GM21528 (cell line): ENCODE data around the gene IFITM1.
"Not testable (repeated sequence)": the region's sequence is repeated elsewhere in the genome, so short reads cannot be mapped to it uniquely, and the experiment has no call there.

Experiments used
- ATAC-seq: cut with Tn5 transposase; IDR thresholded peaks from one replicate; pipeline ENCODE4 v1.9.1; 2021; ENCODE audit warnings: mild to moderate bottlenecking, moderate library complexity; ENCODE audit not compliant: unreplicated experiment, low FRiP score

IFITM1 gene

DNA sequence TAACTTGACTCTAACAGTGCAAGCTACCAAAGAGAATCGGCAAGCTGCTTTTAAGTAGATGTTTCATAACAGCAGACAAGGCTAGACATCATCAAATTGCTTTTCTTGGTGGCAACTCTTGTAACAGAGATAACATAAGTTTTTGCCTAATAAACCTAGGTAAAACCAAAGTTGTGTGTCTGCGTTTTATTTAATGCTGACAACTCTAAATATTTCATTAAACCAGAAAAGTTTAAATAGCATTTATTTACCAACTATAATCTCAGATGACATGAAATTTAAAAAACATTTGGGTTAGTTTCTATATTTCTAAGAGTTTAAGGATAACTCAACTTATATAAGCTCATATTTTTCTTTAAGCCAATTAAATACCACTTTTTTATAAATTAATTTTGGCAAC is 26.1 kb downstream of the IFITM1 start:
- ATAC-seq, result no peak

DNA sequence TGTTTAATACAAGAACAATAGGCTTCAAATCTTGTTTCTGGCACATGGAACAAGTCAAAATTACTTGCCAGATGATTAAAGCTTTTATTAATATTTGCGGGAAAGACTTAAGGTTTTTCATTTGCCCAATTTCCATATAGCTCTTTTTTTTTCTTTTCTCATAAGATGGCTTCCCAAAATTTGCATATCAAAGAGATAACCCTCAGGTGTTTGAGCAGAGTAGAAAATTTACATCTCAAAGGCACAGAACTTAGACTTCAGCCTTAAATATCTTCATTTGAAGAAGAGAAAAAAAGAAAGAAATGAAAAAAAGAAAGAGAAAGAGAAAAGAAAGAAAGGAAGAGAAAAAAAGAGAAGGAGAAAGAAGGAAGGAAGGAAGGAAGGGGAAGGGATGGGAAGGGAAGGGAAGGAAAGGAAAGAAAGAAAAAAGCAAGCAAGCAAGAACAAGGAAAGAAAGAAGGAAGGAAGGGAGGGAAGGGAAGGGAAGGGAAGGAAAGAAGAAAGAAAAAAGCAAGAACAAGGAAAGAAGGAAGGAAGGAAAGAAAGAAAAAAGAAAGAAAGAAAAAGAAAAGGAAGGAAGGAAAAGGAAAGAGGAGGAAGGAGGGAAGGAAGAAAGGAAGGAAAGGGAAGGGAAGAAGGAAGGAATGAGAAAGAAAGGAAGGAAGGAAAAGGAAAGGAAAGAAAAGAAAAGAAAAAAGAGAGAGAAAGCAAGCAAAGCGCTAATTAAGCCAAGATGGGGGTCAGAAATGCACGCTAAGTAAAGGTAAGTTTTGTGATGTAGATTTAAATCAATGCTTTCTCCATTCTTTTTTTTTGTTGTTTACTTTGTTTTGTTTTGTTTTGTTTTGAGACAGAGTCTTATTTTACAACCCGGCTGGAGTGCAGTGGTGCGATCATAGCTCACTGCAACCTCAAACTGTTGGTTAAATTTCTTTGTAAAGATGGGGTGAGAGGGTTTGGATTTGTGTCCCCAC is 27.0 kb downstream of the IFITM1 start:
- no peak for ATAC-seq

DNA sequence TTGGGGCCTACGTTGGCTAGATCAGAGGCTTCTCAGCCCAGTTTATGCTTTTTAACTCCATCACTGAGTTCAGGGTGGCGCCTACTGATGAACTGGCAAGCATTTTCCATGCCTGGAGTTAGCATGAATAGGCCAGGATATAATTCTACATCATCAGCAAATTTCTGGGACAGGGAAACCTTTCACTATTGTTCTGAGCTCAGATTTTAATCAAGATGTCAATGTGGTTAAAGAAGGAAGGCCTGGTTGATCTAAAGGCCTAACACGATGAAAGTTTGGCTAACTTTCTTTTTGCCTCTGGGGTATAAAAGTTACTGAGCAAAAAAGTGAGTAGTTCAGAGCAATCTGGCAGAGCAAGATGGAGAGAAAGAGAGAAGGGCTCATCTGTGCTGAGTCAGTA is 28.5 kb downstream of the IFITM1 start:
- no peak for ATAC-seq

DNA sequence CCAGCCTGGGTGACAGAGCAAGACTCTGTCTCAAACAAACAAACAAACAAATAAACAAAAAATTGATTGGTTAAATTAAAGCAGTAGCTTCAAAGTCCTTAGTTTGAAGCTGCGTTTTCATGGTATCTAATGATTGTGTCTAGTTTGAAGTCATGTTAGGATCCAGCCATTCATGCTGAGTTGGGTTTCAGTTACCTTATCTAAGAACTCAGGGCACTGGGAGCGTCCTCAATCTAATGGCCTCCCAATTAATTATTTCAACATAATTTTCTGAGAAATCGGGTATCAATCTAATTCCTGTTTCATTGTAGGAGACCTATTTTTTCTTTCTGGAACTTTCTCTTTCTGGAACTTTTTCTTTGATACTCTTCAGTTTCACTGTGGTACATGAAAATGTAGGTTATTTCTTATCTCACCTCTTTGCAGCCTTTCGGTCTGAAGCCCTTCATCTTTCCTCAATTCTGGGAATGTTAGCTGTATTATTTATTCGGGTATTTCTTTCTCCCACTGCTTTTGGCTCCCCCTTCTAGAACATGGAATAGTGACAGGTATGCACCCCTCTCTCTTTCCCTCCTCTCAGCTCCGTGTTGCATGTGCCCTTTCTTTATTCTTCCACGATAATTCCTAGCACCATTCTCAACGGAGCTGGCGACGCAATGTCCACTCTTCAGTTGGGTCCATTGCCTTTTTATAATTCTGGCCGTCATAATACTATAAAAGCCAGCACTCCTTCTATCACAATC is 31.2 kb downstream of the IFITM1 start:
- no peak for ATAC-seq

DNA sequence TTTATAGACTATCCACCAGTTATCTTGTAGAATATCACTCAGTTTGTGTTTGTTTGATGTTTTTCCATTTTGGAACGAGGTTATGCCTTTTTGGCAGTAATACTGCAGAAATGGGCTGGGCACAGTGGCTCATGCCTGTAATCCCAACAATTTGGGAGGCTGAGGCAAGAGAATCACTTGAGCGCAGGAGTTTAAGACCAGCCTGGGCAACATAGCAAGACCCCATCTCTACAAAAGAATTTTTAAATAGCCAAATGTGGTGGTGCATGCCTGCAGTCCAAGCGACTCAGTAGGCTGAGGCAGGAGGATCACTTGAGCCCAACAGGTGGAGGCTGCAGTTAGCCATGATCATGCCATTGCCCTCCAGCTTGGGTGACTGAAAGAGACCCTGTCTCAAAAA is 32.7 kb downstream of the IFITM1 start:
- ATAC-seq, result no peak

DNA sequence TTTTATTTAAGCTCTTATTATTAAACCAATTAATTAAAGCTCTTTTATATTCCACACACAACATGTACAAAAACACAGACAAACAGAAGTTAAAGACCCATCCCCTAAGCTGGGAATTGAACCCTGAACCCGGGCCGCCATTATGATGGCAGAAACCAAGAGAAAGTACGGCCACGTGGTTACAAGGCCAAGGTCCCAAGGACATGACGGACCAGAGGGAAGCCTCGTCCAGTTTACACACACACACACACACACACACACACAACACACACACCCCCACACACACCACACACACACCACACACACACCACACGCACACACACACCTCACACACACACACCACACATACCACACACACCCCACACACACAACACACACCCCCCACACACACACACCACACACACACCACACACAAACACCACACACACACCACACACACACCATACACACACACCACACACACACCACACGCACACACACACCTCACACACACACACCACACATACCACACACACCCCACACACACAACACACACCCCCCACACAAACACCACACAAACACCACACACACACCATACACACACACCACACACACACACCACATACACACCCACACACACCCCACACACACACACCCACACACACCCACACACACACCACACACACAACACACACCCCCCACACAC is 35.6 kb downstream of the IFITM1 start:
- ATAC-seq, result not testable (repeated sequence)

DNA sequence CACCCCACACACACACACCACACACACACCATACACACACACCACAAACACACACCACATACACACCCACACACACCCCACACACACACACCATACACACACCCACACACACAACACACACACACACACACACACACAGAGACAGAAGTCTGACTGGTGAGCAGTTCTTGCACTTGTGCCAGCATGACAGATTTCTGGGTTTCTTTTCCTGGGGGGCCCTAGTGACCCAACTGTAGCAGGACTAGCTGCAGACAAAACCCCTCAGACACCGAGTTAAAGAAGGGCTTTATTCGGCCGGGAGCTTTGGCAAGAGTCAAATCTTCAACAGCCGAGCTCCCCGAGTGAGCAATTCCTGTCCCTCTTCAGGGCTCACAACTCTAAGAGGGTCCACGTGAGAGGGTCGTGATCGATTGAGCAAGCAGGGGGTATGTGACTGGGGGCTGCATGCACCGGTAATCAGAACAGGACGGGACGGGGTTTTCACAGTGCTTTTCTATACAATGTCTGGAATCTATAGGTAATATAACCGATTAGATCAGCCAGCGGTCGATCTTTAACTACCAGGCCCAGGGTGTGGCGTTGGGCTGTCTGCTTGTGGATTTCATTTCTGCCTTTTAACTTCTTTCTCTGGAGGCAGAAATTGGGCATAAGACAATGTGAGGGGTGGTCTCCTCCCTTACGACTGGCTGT is 36.3 kb downstream of the IFITM1 start:
- not testable (repeated sequence) for ATAC-seq

DNA sequence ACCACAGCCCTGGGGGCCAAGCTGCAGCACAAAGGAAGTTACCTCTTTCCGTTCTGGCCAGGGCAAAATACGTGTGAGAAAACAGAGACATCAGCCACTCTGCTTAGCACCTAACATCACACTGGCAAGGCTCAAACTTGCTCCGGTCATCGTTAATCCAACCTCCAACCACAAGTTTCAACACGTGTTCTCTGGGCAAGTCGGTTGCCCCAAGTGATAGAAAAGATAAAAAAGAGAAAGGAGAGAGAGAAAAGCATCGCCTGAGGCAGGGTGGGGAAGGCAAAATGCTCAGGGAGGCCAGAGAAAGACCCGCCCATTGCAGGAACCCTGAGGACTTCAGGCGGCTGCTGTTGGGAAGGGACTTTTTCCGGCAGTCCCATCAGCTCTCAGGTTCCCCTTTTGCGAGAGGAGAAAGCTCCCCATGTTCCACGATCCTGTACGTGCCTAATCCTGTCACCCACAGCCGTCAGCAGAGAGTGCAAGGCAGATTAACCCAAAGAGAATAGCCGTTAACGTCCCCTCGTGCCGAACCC is 36.9 kb downstream of the IFITM1 start:
- no peak for ATAC-seq

DNA sequence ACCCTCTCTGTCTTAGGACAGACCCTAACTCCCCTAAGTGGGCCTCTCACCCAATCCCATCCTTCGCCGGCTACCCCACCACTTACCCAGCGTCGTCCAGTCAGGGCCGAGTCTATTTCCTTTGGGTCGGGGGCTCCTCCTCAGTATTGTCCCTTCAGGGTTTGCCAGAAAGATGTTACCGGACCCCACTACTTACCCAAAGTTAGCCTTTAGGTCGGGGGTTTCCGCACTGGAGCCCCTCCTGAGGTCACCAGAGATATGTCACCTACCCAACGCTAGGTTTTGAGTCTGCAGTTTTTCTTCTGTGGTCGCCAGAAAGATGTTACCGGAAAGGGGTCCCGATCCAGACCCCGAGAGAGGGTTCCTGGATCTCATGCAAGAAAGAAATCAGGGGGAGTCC is 37.6 kb downstream of the IFITM1 start:
- ATAC-seq, result no peak

DNA sequence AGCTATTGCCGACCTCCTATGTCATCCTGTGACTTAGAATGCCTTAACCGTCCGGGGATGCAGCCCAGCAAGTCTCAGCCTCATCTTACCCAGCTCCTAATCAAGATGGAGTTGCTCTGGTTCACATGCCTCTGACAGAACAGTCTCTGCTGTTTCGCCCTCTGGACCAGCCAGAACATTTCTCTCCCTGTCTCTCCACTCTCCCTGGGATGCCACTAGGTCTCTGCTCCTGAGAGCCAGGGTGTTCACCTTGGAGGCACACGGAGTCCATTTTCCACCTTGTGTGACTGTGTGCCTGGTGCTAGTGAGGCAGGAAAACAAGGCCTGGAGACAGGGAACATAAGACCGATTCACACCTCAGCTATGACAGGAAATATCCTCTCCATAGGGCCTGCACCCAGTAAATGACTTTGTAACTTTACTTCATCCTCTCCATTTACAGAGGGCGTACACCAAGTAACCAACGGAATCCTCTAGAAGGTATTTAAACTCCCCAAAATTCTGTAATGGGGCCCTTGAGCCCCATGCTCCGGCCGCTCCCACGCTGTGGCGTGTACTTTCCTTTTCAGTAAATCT is 38.7 kb downstream of the IFITM1 start:
- ATAC-seq, result no peak

DNA sequence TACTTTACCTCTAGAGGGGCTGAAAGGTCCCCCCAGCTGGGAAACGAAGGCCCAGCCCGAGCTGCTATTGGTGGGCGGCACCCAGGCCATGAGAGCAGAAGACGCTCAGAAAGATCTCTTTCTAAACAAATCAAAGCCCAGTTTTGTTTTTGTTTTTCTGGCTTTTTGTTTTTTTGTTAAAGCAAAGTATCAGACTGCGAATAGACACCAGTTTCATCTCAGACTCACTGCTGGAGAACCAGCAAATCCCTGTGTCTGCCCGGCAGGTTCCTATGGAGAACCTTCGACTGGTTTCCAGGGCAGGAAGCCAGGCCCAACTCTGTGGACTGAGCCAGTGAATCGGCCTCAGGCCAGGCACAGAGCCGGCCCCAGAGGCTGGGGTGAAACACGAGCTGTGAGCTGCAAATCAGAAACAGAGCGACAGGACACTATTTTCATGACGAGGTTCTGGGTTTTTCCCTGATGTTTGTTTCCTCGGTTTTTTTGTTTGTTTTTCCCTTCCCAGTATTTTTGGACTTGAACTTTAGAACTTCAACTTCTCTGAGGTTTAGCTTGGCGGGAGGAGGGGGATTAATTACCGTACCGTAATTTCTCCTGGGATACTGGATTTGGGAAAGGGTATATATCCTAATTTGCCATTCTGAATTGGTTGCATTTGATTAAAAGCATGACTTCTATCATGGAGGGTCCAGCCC is 39.5 kb downstream of the IFITM1 start:
- no peak for ATAC-seq

DNA sequence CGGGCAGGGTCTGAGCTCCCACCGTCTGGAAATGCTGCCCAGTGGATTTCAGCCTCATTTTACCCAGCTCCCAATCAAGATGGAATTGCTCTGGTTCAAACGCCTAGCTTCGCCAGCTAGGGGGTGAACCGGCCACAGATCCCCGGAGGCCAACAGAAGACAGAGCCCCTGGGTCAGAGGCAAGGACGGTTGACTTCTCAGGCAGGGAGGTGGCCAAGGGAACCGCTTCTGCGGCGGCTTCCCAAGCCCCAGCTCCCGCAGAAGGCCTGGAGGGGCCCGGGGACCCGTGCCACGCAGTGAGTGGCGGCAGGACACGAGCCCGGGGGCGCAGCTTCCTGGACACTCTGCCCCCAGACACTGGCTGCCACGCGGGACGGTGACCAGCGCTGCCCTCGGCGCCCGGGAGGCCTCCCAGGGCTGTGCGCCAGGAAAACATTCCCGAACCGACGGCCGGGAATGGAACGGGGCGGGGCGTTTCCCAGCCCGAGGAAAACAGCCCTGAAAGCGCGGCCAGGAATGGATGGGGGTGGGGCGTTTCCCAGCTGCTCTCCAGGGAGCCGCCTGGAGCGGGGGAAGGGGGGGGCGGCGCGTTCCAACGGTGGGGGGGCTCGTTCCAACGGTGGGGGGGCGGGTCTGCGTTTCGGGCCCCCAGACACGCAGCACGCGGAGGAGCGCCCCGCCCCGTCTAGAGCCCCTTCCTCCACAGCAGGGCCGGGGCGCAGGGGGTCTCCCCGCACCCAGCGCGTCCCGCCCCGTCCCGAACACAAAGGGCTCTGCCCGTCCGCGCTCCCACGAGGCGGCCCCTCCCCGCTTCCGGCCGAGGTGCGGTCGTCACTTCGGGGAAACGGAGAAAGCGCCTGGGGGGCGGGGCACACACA is 42.0 kb downstream of the IFITM1 start:
- ATAC-seq, result peak; percentile 43

DNA sequence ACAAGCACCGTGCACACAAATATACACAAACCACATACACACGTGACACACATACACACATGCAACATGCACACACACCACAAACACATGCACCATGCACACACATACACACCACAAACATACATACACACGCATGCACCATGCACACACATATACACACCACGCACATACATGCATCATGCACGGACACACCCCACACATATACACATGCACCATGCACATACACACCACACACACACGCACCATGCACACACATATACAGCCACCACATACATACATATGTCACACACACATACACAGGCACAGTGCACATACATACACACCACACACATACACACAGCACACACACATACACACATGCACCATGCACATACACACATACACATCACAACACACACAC is 42.8 kb downstream of the IFITM1 start:
- ATAC-seq, result no peak

DNA sequence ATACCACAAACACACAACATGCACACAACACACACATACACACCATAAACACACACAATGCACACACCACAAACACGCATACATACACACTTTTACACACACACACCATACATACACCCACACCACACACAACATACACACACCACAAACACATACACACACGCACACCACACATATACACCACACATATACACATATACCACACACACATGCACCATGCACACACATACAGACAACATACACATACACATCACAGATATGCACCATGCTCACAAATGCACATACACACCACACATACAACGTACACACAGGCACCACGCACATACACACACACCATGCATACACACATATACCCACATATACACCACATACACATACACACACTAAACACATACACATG is 43.7 kb downstream of the IFITM1 start:
- no peak for ATAC-seq

DNA sequence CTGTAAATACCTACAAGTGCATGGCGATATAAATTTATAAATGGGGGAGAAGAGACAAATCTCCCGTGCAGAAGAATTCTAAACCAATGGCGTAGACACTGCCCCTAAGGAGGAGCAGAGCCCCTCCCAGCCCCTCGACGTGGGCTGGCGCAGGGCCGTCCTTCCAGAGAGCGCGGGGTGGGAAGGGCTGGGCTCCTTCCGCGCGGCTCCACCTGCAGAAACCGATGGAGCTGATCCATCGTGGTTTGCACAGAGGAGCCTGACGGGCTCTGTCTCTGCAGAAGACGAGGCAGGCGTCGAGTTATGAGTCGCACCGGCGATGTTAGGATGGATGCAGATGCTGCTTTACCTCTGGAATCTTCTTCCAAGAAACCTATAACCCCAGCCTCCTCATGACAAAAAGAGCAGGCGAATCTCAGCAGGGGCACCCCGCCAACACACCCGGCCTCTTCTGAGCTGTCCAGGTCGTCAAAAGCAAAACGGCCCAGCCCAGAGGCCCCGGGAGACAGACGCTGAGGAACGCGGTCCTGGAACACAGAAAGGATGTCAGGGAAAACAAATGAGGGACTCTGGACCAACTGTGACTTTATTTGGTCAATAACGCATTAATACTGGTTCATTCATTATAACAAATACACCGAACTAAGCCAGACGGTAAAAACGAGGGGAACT is 44.4 kb downstream of the IFITM1 start:
- ATAC-seq, result no peak

DNA sequence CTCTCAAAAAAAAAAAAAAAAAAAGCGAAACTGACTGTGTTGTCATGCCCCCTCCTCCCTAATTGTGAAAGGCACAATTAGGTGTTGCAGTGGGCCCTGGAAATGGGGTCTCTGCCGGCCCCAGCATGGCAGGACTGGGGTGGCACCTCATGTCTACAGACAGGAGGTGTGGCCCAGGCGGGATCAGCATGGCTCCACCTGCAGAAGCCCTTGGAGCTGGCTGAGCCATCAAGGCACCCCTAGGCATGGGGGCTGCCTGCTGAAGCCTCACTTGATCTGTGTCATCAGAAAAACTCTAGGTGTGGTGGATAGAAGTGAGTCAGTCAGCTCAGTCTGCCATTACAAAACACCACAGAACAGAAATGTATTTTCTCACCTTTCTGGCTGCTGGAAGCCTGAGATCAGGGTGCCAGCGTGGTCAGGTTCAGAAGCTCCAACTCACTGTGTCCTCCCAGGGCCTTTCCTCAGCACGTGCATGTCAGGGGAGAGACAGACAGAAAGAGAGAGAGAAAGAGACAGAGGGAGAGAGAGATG is 45.4 kb downstream of the IFITM1 start:
- no peak for ATAC-seq
